Stimulated activated CD8-positive, alpha-beta memory T cell treated with anti-CD3 and anti-CD28 coated beads, Interleukin-2, amount 100 ng/mL, for 48 hours (primary cell): ENCODE measurements around the gene SDCCAG8.

ENCODE experiments used
- DNase-seq, 2 donors: peaks; one replicate each; pipeline ENCODE4 v3.0.0-alpha.2; 2020; ENCODE audit warnings: low read depth in 2 of 2

The SDCCAG8 gene

GRCh38 chr1:243543501-243543900 is 287.7 kb downstream of the SDCCAG8 start:
- no peak for DNase-seq

- DNase-seq: no peak
These were observed 290.6 kb downstream of the SDCCAG8 start for GRCh38 chr1:243546457-243546856.

- DNase-seq: no peak
These were observed 292.1 kb downstream of the SDCCAG8 start for GRCh38 chr1:243547891-243548290.

GRCh38 chr1:243548516-243548915 is 292.7 kb downstream of the SDCCAG8 start:
- no peak for DNase-seq

GRCh38 chr1:243549108-243549507 is 293.3 kb downstream of the SDCCAG8 start:
- no peak for DNase-seq
